ENCODE measurements around the gene CTTNBP2NL. TPM values are rescaled to one million over a fixed set of nuclear protein-coding genes. Genes with fewer than 3 reads are reported as not detected.
"Not testable (repeated sequence)": the region's sequence is repeated elsewhere in the genome, so short reads cannot be mapped to it uniquely, and the experiment has no call there.

The CTTNBP2NL gene
- polyA plus RNA-seq, 2 of the 4 experiments (the other 2 are of a cell fraction): 5.8 to 8.7 TPM

DNA sequence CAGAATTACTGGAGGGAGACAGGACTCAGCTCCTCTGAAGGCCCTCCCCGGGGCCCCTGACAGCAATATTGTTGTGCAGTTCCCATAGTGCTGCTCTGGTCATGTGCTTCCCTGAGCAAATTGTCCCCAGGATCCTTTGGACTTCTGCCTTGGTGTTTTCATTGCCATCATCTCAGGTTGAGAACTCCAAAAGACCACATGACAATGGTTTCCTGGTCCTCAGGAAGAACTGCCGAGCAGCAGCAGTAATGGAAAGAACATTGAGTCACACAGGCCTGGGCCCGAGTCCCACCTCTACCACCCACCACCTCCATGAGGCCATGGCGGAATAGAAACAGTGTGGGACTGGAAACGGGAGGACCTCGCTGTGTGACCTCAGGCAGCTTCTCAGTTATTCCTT lies 6.3 kb upstream of the CTTNBP2NL start:
- Histone ChIP-seq H3K9me3 (no peaks in the 10 kb centered on the region), H3K4me2 (no peak overlapping the region), H3K4me3 (no peak overlapping the region), H3K4me1 (peaks cover 22% of the 10 kb centered on the region), H3K27ac (no peak overlapping the region)
- ChIA-PET CTCF (interaction anchor here (1.0 to 10.1 kb wide), 10 partner anchors 8 to 326 kb away, joined by 3 to 165 read pairs (median 14); partner anchors contain the start of gene PPM1J), POLR2A (interaction anchor here (1.6 kb wide), 1 partner anchor 77 kb away, joined by 7 read pairs; no protein-coding TSS in a partner anchor)
- no peak for FAIRE-seq
- no peak for DNase-seq (ENCODE audit: low read depth in 1 of 2, low spot score in 1 of 2)
- ATAC-seq: no peak
- 82% methylated on average over 6 of the region's 6 CpGs for WGBS (ENCODE audit: missing lambda C conversion rate)
- TF ChIP-seq CEBPB (IDR thresholded peaks at IDR 0.05): no peak
- no peak for TF ChIP-seq ZNF302 (CRISPR knock-in tag; IDR thresholded peaks at IDR 0.05)
- TF ChIP-seq, protein P1, sequence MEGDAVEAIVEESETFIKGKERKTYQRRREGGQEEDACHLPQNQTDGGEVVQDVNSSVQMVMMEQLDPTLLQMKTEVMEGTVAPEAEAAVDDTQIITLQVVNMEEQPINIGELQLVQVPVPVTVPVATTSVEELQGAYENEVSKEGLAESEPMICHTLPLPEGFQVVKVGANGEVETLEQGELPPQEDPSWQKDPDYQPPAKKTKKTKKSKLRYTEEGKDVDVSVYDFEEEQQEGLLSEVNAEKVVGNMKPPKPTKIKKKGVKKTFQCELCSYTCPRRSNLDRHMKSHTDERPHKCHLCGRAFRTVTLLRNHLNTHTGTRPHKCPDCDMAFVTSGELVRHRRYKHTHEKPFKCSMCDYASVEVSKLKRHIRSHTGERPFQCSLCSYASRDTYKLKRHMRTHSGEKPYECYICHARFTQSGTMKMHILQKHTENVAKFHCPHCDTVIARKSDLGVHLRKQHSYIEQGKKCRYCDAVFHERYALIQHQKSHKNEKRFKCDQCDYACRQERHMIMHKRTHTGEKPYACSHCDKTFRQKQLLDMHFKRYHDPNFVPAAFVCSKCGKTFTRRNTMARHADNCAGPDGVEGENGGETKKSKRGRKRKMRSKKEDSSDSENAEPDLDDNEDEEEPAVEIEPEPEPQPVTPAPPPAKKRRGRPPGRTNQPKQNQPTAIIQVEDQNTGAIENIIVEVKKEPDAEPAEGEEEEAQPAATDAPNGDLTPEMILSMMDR (IDR thresholded peaks at IDR 0.05): no peak
- no peak for TF ChIP-seq ZFP36 (IDR thresholded peaks at IDR 0.05; ENCODE audit: borderline replicate concordance, partially characterized antibody)
- TF ChIP-seq, protein P2, sequence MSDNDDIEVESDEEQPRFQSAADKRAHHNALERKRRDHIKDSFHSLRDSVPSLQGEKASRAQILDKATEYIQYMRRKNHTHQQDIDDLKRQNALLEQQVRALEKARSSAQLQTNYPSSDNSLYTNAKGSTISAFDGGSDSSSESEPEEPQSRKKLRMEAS (IDR thresholded peaks at IDR 0.05): no peak

DNA sequence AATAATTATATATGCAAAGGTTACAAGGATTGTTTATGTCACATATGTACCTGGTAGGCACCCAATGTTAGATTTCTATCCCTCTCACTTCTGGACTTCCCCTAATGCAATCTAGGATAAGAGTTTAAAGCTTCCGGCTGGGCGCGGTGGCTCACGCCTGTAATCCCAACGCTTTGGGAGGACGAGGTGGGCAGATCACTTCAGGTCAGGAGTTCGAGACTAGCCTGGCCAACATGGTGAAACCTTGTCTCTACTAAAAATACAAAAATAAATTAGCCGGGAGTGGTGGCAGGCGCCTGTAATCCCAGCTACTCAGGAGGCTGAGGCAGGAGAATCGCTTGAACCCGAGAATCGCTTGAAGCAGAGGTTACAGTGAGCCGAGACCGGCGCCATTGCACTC lies 5.7 kb upstream of the CTTNBP2NL start:
- H3K4me3 ChIP-seq: peak overlapping the region; percentile 50
- ATAC-seq: peak in 1 of 2 experiments; percentile 12; a peak in 3 of 6 replicates
- peak overlapping the region; percentile 74 for H3K4me2 ChIP-seq
- DNase-seq (ENCODE audit: low read depth in 1 of 2, low spot score in 1 of 2): peak in 1 of 2 experiments; percentile 17
- ChIA-PET POLR2A (interaction anchor here (1.5 to 1.6 kb wide), 3 partner anchors 76 to 315 kb away, joined by 4 to 7 read pairs (median 5); partner anchors contain the start of gene MOV10), CTCF (interaction anchor here (0.6 to 10.1 kb wide), 36 partner anchors 9 to 414 kb away, joined by 3 to 165 read pairs (median 7); partner anchors contain the start of genes MOV10, PPM1J and RHOC)
- peaks cover 29% of the 10 kb centered on the region for H3K4me1 ChIP-seq
- 1% methylated on average over 14 of the region's 15 CpGs for WGBS (ENCODE audit: missing lambda C conversion rate)
- FAIRE-seq, H3K9me3 ChIP-seq: not testable (repeated sequence)
- H3K27ac ChIP-seq: peak overlapping the region; percentile 83 to 91

DNA sequence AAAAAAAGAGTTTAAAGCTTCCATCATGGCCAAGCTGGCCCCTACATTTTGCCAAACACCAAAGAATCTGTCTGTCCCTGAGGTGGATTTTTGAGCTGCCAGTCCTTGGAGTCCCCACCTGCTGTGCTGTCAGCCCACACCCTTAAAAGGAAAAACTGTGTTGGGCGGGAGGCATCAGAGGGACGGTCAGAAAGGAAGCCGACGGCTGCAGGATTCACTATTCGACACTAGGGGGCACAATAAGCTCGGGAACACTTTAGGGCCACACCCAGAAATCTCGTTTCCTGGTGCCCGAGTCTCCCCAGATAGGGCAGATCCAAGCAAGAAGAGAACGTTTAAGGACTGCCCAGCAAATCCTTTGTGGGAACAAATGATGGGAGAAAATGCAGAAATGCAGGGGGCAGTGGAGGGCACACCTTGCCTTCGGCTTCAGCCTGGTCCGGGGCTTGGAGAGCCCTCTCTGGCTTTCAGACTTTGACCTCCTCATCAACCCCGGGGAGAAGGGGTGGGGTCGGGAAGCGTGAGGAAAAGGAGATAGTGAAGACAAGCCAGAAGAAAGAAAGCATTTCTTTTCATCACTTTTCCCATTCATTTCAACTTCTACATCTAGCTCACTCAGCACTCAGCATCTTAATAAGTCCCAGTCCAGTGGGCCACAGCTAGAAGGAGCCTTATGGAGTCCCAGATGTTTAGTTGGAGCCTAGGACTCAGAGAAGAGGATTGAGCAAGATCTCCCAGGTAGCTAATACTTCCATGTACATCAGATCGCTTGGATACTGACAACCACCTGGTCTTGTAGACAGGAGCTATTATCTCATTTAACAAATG lies 5.0 kb upstream of the CTTNBP2NL start:
- DNase-seq (ENCODE audit: low read depth in 1 of 2, low spot score in 1 of 2) (peak; percentile 74 to 90), ATAC-seq (peak; percentile 78 to 82), FAIRE-seq (no peak)
- peak overlapping the region; percentile 74 for H3K4me2 ChIP-seq
- TF ChIP-seq, protein P1 (IDR thresholded peaks at IDR 0.05): peak; percentile 78
- no peak for TF ChIP-seq MYC (IDR thresholded peaks at IDR 0.05; ENCODE audit: borderline replicate concordance, low read length)
- TF ChIP-seq SMC3 (IDR thresholded peaks at IDR 0.05): peak; percentile 66
- no peak for TF ChIP-seq CBX2 (IDR thresholded peaks at IDR 0.05; ENCODE audit: borderline replicate concordance, low read depth)
- TF ChIP-seq NFE2L2 (conservative IDR thresholded peaks at IDR 0.05; ENCODE audit: low read length): no peak
- peak; percentile 85 to 86 for TF ChIP-seq RAD21 (conservative IDR thresholded peaks at IDR 0.05 in 1 of 2, IDR thresholded peaks at IDR 0.05 in 1 of 2)
- peak in 1 of 2 experiments; percentile 30; a peak in 1 of 4 replicates for TF ChIP-seq CEBPB (IDR thresholded peaks at IDR 0.05)
- peak; percentile 29; the same call in 1 of the 2 replicates for TF ChIP-seq PHF8 (IDR thresholded peaks at IDR 0.05; ENCODE audit: borderline replicate concordance, low read depth)
- TF ChIP-seq KDM5A (IDR thresholded peaks at IDR 0.05): peak; percentile 62
- TF ChIP-seq, protein P2 (IDR thresholded peaks at IDR 0.05): peak; percentile 28; the same call in 1 of the 2 replicates
- peak overlapping the region; percentile 83 to 91 for H3K27ac ChIP-seq
- POLR2A ChIA-PET: interaction anchor here (1.5 to 1.6 kb wide), 3 partner anchors 75 to 314 kb away, joined by 4 to 7 read pairs (median 5); partner anchors contain the start of gene MOV10
- no peaks in the 10 kb centered on the region for H3K9me3 ChIP-seq
- 3% methylated on average over 15 of the region's 15 CpGs for WGBS (ENCODE audit: missing lambda C conversion rate)
- CTCF ChIA-PET: interaction anchor here (0.6 to 10.1 kb wide), 45 partner anchors 10 to 414 kb away, joined by 3 to 165 read pairs (median 5); partner anchors contain the start of genes MOV10, PPM1J and RHOC
- peak overlapping the region; percentile 50 for H3K4me3 ChIP-seq
- peaks cover 30% of the 10 kb centered on the region for H3K4me1 ChIP-seq
